Suppressor macrophage treated with lipopolysaccharide for 1 hour (primary cell): ENCODE results near the gene TEAD2.
A peak's percentile ranks its signal among the peaks of the same experiment; 100 is the strongest.
"Not testable (repeated sequence)": the region's sequence is repeated elsewhere in the genome, so short reads cannot be mapped to it uniquely, and the experiment has no call there.

ENCODE experiments used
- DNase-seq, 3 donors: peaks; one replicate each; pipeline ENCODE4 v3.0.0-alpha.2; 2020 to 2022

Gene TEAD2

DNA sequence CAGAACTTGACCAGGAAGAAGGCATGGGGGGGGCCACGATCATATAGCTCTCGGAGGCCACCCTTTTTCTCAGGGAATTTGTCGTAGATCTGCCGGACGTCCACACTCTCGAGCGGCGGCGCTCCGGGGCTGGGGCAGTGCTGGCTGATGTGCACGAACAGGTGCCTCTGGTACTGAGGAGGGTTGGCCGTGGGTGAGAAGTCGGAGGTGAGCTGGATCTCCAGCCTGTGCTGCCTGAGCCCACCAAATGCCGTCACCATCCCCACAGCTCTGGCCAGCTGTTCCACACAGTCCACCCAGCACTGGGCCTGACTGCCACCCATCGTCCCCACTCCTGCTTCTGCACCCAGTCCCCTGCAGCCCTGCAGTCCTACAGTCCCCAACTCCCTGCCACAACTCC lies 15.0 kb downstream of the TEAD2 start:
- DNase-seq: no peak

DNA sequence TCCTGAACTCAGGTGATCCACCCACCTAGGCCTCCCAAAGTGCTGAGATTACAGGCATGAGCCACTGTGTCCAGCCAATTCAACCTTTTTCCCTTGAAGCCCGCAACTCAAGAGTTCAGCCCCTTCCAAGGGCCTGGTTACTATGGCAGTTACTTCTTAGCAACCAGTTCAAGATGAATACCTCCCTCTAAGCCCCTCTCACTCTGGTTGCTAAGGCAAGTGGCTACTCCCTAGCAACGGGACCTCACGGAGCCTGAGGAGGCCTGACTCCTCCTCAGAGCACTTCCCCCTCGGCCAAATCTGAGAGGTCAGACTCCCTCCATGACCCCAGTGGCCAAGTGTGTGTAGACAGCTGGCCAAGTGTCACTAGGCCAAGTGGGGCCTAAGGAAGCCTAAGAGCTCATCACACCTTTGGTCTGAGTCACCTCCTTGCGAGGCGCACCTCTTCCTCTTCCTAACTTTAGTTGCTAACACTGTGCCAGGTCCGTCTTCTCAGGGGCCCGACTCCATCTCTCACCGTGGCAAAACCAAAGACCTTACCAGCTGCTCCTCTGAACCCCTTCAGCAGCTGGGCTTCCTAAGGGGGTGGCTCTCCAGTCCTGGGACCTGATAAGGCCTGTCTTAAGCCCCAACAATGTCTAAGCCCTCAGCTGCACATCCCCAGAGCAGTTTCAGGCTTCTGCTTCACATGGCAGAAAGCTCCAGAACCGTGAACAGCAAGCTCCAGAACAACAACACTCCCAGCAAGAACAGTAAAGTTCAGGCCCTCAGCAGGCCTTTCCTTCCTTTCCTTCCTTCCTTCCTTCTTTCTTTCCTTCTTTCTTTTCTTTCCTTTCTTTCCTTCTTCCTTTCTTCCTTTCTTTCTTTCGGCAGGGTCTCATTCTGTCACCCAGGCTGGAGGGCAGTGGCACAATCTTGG lies 17.5 kb downstream of the TEAD2 start:
- DNase-seq: no peak

DNA sequence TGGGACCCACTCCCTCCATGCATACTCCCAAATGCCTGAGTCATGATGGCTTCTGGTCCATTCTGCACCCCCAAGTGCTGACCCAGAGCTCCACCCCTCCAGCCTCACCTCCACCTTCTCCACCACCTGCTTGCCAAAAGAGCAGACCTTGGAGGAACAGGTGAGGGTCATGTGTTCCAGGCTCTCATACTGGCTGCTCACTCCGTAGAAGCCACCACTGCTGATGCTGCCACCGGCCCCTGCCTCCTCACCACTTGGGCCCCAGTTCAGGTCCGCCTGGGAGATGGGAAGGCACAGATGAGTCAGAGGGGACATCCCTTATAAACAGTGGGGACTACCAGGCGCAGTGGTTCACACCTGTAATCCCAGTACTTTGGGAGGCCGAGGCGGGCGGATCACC lies 19.1 kb downstream of the TEAD2 start:
- no peak for DNase-seq

DNA sequence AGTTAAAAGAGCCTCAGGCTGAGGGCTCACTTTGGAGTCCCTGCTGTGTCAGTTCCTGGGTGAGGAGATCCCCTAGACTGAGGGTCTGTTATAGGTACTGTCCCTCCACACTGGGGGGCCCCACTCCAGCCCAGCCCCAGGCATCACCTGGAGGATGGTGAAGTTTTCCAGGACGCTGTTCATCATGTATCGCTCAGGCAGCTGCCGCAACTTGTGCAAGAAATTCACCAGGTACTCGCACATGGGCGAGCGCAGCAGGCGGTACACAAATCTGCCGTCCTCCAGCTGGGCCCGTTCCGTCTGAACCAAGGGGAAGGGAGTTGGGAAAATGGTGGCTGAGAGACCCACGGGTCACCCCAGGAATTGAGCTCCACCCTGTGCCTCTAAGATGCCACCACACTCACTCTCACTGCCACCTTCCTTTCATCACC lies 19.9 kb downstream of the TEAD2 start:
- no peak for DNase-seq

DNA sequence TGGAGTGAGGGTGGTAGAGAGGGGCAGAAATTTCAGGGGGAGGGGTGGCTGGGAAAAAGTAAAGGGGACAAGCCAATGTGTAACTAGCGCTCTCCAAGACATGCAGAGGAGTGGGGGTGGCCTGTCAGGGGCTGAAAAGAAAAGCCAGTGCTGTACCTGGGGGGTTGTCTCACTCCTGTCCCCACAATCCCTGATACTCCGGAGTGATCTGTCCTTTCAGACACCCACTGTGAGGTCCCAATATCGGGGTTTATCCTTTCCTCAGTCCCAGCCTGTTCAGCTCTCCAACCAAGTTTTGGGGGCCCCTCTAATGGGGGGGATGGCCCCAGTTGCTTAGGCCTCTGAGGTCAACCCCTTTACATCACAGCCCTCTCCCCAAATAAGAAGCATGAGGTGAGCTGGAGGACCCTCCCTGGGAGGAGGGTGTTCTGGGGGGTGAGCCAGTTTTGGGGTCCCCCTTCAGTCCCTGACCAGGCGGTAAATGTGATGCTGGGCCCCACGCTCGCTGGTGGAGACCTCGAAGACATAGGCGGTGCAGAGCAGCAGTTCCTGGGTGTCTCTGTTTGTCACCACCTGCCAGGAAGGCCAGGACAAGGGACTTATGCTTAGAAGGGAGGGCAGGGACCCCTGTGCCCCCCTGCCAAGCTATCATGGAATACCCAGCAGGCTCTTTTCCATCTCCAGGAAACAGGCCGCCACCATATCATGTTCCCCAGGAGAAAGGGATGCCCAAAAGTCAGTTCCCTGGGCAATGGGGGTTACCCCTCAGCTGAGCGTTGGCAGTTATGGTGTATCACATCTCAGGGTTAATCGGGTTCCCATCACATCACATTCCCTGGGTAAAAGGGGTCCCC lies 21.1 kb downstream of the TEAD2 start:
- DNase-seq: no peak

DNA sequence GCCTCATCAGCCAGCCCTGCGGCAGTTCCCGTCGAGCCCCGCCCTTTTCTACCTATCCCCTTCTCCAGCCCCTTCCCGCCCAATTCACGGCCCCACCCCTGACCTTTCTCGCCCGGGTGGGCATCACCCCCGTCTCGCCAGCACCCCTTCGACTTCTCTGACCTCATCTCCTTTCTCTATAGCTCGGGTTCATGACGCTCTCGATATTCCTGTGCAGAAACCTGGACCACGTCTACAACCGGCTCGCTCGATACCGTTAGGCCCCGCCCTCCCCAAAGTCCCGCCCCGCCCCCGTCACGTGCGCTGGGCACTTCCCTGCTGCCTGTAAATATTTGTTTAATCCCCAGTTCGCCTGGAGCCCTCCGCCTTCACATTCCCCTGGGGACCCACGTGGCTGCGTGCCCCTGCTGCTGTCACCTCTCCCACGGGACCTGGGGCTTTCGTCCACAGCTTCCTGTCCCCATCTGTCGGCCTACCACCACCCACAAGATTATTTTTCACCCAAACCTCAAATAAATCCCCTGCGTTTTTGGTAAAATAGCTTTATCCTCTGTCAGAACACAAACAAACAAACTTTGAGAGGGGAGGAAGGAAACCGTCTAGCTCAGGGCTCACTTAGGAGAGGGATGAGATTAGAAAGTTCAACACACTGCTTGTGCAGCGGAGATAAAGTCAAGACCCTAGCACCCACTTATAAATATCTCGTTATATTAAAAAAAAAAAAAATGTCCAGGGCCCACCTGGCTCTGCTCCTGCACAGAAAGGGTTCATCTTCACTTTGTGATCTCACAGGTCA lies 21.9 kb downstream of the TEAD2 start:
- peak in 2 of 3 donors; percentile 24 to 44 for DNase-seq

DNA sequence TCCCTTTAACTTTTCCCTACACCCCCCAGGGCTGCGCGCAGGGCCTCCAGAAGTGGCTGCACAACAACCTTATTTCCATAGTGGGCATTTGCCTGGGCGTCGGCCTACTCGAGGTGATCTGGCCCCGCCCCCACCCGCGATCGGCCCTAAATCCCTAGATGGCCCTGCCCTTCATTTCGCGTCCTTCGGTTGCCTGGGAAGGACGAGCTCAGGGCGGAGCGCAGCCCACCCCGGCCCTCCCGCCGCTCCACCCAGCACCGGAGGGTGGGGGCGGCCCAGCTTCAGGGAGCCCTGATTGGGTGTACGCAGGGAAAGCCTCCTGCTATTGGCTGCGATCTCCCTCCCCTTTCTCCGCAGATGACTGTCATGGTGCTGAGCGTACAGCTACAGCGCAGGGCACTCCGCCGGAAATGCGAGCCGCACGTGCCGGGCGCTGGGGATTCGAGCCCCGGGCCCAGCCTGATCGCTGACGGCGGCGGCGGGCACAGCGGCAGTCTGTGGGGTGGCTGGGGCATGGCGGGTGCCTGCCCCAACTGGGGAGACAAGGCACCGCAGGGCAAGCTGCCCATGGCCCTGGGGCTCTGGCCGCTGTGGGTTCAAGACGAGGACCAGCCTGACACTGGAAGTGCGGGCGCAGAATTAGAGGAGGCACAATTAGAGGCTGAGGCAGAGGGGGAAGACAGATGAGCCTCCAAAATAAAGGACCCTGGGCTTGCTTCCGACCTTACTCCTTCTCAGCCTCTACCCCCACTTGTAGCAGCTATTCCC lies 22.7 kb downstream of the TEAD2 start:
- no peak for DNase-seq

DNA sequence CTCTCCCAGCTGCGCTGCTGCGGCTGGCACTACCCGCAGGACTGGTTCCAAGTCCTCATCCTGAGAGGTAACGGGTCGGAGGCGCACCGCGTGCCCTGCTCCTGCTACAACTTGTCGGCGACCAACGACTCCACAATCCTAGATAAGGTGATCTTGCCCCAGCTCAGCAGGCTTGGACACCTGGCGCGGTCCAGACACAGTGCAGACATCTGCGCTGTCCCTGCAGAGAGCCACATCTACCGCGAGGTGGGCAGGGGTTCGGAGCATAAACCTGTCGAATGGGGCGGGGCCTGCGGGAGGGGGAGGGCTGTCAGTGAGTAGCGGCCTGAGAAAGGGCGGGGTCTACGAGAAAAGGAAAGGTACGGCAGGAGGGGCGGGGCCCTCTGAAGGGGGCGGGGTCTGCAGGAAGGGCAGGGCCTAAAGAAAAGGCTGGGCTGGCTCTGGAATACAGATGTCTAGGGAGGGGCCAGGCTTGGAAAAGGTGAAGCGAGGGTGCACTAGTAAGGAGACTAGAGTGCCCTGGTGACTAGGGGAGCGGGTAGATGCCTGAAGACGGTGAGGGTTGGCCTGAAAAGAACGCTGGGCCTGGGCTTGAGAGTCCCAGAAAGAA lies 23.4 kb downstream of the TEAD2 start:
- no peak for DNase-seq

DNA sequence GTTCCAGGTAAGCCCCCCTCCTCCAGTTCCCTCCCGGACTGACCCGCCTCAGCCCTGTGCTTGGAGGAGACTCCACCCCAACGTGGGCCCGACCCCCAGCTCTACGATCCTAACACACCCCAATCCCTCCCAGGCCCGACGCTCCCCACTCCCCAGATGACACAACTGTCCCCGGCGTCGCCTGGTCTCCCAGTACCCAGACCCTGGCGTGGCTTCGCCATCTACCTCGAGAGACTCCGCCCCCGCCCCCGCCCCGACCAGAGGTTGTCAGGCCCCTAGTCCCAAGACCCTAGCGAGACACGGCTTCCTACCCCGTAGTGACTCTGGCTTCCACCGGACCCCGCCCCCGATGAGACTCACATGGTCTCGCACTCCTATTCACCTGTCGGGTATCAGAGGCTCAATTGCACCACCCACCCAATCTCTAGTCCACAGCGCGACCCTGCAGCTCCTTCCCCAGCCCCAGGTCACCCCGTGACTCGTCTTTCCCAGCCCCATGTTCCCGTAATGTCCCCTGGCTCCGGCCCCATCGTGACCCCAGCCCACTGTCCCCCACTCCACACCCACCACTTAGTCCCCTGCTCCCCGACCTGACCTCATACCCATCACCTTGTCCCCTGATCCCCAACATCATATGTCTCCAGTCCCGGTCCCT lies 24.1 kb downstream of the TEAD2 start:
- DNase-seq: no peak

DNA sequence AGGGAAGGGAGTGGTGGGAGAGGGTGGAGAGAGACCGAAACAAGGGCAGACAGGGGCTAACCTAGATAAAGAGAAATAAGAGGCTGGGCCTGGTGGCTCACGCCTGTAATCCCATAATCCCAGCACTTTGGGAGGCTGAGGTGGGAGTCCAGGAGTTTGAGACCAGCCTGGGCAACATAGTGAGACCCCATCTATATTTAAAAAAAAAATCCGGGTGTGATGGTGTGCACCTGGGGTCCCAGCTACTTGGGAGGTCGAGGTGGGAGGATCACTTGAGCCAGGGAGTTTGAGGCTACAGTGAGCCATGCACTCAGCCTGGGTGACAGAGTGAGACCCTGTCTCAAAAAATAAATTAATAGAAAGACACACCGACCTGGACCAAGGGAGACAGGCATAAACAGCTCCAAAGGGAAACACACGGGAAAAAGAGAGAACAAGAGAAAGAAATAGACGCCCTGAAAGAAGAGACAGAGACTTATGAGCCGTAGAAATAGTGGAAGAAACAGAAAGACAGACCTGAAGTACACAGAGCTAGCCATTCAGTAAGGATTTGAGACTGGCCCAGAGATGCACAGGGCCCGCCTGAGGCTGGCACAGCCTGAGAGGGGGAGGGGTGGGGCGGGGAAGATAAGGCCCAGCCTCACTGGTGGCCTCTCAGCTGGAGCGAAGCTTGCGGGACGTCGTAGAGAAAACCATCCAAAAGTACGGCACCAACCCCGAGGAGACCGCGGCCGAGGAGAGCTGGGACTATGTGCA lies 24.8 kb downstream of the TEAD2 start:
- no peak for DNase-seq

DNA sequence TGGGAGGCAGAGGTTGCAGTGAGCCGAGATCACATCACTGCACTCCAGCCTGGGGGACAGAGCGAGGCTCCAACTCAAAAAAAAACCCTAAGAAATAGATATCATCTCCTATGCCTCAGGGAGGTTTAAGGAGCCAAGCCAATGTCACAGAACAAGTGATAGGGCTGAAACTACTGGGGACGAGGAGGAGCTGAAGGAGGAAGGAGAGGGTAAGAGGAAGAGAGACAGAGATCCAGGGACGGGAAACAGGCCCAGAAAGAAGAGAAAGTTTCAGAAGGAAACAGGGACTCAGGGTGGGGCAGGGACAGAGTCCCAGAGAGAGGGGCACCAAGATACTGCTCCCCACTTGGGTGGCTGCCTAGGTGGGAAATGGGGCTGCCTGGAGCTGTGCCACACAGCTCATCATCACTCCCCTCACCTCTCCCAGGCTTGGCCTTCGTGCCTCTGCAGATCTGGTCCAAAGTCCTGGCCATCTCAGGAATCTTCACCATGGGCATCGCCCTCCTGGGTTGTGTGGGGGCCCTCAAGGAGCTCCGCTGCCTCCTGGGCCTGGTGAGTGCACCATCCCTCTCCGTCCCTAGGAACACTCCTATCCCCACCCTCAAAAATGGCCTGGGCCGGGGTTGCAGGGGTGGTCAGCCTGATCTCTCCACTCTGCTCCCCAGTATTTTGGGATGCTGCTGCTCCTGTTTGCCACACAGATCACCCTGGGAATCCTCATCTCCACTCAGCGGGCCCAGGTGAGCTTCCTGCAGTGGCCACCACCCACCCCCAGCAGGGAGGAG lies 25.5 kb downstream of the TEAD2 start:
- DNase-seq: no peak

DNA sequence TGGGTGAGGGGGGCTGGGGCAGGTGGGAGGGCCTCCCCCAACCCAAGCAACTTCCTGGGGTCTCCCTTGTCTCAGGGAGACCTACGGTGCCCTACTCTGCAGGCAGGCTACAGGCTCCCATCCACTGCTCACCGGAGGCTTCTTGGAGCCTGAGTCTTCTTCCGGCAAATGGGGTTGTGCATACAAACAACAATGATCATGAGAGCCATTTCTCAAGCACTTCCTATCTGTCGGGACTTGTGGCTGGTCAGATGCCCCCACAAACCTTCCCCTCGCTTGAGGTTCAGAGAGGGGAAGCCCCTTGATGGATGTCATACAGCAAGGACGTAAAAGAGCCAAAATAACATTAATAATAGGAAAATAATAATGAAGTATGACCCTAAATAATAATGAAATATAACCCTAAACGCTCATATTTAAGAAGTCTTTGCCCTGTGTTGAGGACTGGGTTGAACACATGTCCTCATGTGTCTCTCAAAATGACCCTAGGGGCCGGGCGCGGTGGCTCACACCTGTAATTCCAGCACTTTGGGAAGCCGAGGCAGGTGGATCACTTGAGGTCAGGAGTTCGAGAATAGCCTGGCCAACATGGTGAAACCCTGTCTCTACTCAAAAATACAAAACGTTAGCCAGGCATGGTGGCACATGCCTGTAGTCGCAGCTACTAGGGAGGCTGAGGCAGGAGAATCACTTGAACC lies 26.3 kb downstream of the TEAD2 start:
- peak; percentile 60 to 66 (median 66) for DNase-seq

DNA sequence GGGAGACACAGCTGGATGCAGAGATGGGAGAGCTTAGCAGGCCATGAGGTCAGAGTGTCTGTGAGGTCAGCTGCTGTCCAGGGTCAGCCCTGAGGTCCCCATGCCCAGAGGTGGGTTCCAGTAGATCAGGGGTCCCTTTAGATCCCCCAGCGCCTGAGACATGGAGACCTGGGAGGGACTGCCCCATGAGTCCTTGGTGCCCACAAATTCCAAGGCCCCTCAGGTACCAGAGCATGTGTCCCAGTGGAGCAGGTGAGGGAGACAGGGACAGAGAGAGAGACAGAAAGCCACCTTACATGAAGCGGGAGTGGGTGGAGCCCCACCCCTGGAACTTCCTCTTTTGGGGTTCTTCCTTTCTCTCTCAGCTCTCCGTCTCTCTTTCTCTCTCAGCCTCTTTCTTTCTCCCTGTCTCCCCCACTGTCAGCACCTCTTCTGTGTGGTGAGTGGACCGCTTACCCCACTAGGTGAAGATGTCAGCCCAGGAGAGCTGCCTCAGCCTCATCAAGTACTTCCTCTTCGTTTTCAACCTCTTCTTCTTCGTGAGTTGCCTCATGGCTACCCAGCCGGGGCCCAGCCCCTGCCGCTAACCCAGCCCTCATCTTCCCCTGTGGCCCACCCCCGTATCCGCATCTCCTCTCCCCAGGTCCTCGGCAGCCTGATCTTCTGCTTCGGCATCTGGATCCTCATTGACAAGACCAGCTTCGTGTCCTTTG lies 27.0 kb downstream of the TEAD2 start, which contains the start of gene CD37:
Gene CD37 (plus strand): TSS at position 336 of the 713 bp plus-strand sequence. CDS start 135 bp downstream, at position 471.
- peak; percentile 52 to 59 (median 52) for DNase-seq

DNA sequence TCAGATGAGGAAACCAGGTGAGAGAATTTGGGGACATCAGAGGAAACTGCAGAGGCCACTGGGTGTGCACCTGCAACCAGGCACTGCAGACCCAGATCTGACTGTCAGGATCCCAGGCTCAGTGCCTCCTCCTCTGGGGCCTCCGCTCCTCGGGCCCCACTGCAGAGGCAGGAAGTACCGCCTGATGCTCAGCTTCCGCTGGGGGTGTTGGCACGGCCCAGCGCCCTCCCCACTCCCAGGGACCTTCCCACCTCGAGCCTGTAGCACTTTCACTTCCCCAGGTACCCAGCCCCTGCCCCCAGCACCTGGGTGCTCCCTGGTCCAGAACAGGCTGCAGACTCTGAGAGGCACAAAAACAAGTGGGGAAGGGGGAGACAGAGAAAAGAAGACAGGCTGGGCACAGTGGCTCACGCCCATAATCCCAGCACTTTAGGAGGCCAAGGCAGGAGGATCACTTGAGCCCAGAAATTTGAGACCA lies 28.4 kb downstream of the TEAD2 start:
- peak; percentile 39 to 67 (median 52) for DNase-seq

DNA sequence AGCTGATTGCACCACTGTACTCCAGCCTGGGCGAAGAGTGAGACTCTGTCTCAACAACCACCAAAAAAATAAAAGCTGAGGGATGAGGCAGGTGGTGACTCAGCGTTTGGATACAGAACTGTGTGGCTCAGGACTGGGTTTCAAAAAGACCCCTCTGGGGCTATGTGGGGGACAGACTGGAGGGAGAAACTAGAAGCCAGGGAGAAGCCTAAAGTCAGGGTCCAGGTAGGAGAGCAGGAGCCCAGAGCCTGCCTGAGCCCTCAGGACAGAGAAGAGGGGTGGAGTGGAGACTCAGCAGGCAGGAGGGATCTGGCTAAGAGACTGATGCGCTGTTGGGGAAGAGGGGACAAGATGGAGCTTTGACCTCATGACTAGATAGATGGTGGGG lies 28.8 kb downstream of the TEAD2 start:
- DNase-seq: peak; percentile 39 to 47 (median 46)

DNA sequence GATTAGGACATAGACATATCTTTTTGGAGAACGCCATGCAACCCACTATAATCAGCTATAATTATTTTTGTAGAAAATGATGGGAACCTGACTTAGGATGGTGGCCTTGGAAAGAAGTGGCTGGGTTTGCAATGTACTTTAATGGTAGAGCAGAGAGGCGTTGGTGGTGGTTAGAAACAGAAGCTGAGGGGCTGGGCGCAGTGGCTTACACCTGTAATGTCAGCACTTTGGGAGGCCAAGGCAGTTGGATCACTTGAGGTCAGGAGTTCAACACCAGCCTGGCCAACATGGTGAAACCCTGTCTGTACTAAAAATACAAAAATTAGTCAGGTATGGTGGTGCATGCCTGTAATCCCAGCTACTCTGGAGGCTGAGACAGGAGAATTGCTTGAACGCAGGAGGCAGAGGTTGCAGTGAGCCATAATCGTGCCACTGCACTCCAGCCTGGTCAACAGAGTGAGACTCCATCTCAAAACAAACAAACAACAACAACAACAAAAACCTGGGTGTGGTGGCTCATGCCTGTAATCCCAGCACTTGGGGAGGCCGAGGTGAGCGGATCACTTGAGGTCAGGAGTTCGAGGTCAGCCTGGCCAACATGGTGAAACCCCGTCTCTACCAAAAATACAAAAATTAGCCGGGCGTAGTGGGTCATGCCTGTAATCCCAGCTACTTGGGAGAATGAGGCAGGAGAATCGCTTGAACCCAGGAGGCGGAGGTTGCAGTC lies 29.4 kb downstream of the TEAD2 start:
- not testable (repeated sequence) for DNase-seq

DNA sequence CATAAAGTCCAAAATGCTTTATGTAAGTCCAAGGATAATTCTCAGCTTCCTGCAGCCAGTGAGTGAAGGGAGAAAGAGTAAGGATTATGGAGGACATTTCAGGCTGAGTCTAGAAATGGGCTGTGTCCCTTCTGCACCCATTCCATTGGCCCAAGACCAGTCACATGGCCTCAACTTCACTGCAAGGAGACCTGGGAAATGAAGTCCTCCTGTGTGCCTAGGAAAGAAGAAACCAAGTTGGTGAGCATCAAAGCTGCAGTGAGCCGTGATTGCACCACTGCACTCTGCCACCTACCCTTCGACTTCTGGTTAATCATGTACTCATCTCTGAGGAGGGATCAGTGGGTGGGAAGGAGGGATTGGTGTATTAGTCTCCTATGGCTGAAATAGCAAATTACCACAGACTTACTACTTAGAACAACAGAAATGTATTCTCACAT lies 30.6 kb downstream of the TEAD2 start:
- peak; percentile 80 to 86 (median 83) for DNase-seq
